K562 (cell line): ENCODE data around the gene VTA1. TPM values are rescaled to one million over a fixed set of nuclear protein-coding genes. Genes with fewer than 3 reads are reported as not detected.

Source experiments
- ATAC-seq: fragments of 200-7000 bp; cut with Tn5 transposase; 3 replicates; pipeline ENCODE4 v1.9.1; 2020; ENCODE audit warnings: moderate library complexity
- BruUV-seq: library from RNA; stranded (reverse); fragments of 400-500 nt; replicated peaks from 2 replicates; lab custom pipeline; 2021; lab: Mats Ljungman, UMichigan
- CTCF ChIA-PET: fragments of 300-600 bp; formaldehyde crosslinking; extraction: SDS; loops from one replicate; lab custom pipeline; 2021; ENCODE audit warnings: low intra/inter-chr PET ratio; lab: Yijun Ruan, JAX
- POLR2A ChIA-PET: fragments of 300-600, 350-650 bp; sonication (Branson Sonifier 250); formaldehyde crosslinking; extraction: SDS; loops from one replicate; lab custom pipeline; 2021; ENCODE audit warnings: antibody characterized with exemption, inconsistent platforms; lab: Yijun Ruan, JAX
- DNase-seq, 4 experiments: peaks; one replicate each; pipeline versions ENCODE4 v3.0.0 to v3.0.0-alpha.2; 2011 to 2018; ENCODE audit warnings: low spot score in 3 of 4, mixed read lengths in 3 of 4; ENCODE audit errors: extremely low read depth in 1 of 4
- FAIRE-seq: peaks from 2 replicates; lab custom pipeline; 2011; peaks lifted over from hg19 to GRCh38; lab: Jason Lieb, UNC
- H2AFZ ChIP-seq: 2 replicates; pipeline ENCODE4 v1.6.0; 2011; ENCODE audit warnings: low read depth, low read length, control low read depth, inconsistent platforms
- H3K27ac ChIP-seq: fragments of 200-600 bp; 3 replicates; pipeline ENCODE4 v1.8.0; 2011; ENCODE audit warnings: low read depth, mild to moderate bottlenecking, control low read depth, inconsistent platforms, low read length, moderate library complexity, mixed read lengths; ENCODE audit errors: extremely low read depth
- H3K27me3 ChIP-seq, 2 experiments: fragments of 300-600 bp in 1 of 2; 2 replicates in 1 of 2; 3 replicates in 1 of 2; pipeline versions ENCODE4 v1.6.0 to v1.8.0; 2011; ENCODE audit warnings: inconsistent platforms in 2 of 2, low read length in 2 of 2, mild to moderate bottlenecking in 1 of 2, mixed read lengths in 1 of 2, moderate library complexity in 1 of 2; ENCODE audit not compliant: control insufficient read depth in 2 of 2, insufficient read depth in 2 of 2
- H3K36me3 ChIP-seq: fragments of 300-600 bp; 3 replicates; pipeline ENCODE4 v1.8.0; 2011; ENCODE audit warnings: mild to moderate bottlenecking, low read length, inconsistent platforms; ENCODE audit not compliant: control insufficient read depth, insufficient read depth
- H3K4me1 ChIP-seq, 2 experiments: fragments of 200-600 bp in 1 of 2; replicated peaks in 1 of 2; 2 replicates in 1 of 2; 3 replicates in 1 of 2; pipeline versions ENCODE4 v1.5.1 to v1.8.0; 2011; ENCODE audit warnings: inconsistent platforms in 2 of 2, low read length in 2 of 2, mild to moderate bottlenecking in 1 of 2, mixed read lengths in 1 of 2, moderate library complexity in 1 of 2; ENCODE audit not compliant: control insufficient read depth in 2 of 2, insufficient read depth in 2 of 2
- H3K4me2 ChIP-seq: 2 replicates; pipeline ENCODE4 v1.6.1; 2011; ENCODE audit warnings: low read length, control low read depth, inconsistent platforms, mixed read lengths; ENCODE audit not compliant: insufficient read depth
- H3K4me3 ChIP-seq: fragments of 200-600 bp; sonication (generic), shearing (Covaris generic); 2 replicates; pipeline ENCODE4 v1.5.1; 2016; ENCODE audit warnings: control low read depth, inconsistent platforms
- H3K79me2 ChIP-seq: fragments of 200-600 bp; 3 replicates; pipeline ENCODE4 v1.8.0; 2011; ENCODE audit warnings: low read length, inconsistent platforms; ENCODE audit not compliant: control insufficient read depth, insufficient read depth
- H3K9ac ChIP-seq, 2 experiments: 2 replicates each; pipeline versions ENCODE4 v1.6.0 to v1.6.1; 2011; ENCODE audit warnings: low read depth in 2 of 2, low read length in 2 of 2, control low read depth in 1 of 2, inconsistent platforms in 1 of 2, mild to moderate bottlenecking in 1 of 2, mixed read lengths in 1 of 2; ENCODE audit not compliant: insufficient read depth in 1 of 2
- H3K9me1 ChIP-seq: one replicate; pipeline ENCODE4 v1.6.0; 2011; ENCODE audit warnings: inconsistent platforms, mild to moderate bottlenecking, low read length, moderate library complexity; ENCODE audit not compliant: control insufficient read depth, insufficient read depth
- H3K9me3 ChIP-seq: replicated peaks from 2 replicates; pipeline ENCODE4 v1.5.1; 2011; ENCODE audit warnings: low read depth, low read length, inconsistent platforms; ENCODE audit not compliant: control insufficient read depth, insufficient read depth
- H4K20me1 ChIP-seq: replicated peaks from 2 replicates; pipeline ENCODE4 v1.6.1; 2011; ENCODE audit warnings: low read length, inconsistent platforms, mixed read lengths; ENCODE audit not compliant: control insufficient read depth, insufficient read depth
- KLF6 ChIP-seq: fragments of 250-450 bp; sonication (Bioruptor Pico); IDR thresholded peaks from 2 replicates; pipeline ENCODE4 v1.4.0; 2020; ENCODE audit warnings: mild to moderate bottlenecking, moderate library complexity, borderline replicate concordance
- SRSF7 ChIP-seq: fragments of 200-400 bp; formaldehyde crosslinking; optimal IDR thresholded peaks from 2 replicates; pipeline ENCODE3; 2017; ENCODE audit warnings: mild to moderate bottlenecking, low read depth, low read length
- ZNF507 ChIP-seq: conservative IDR thresholded peaks from 2 replicates; pipeline ENCODE4 v1.6.1; 2017; ENCODE audit warnings: missing genetic modification characterization, missing compliant biosample characterization
- WGBS: fragments of 100-300 bp; shearing (Covaris generic); methylation state at CpG from one replicate; pipeline ENCODE4 v1.1.6; 2016; ENCODE audit warnings: low coverage, mixed read lengths; ENCODE audit not compliant: insufficient coverage; ENCODE audit errors: missing lambda C conversion rate; 5-methylcytosine and 5-hydroxymethylcytosine counted together
- in situ Hi-C: fragments of 300-500 bp; cut with MboI; formaldehyde crosslinking; loops from 4 replicates; pipeline ENCODE4 v1.15.0; 2018; ENCODE audit warnings: inconsistent platforms, mixed read lengths
- intact Hi-C: fragments of 100-400 bp; cut with micrococcal nuclease; formaldehyde crosslinking; loops from 2 replicates; pipeline ENCODE4 v1.14.2; 2022
- polyA plus RNA-seq, 8 experiments: library from polyadenylated mRNA; depleted of rRNA in 4 of 8; stranded (reverse) in 5 of 8; unstranded in 3 of 8; fragments of >200 nt; fragmentation: Nextera tagmentation in 2 of 8; fragmentation: Illumina TruSeq in 1 of 8; extraction: Ambion mirVana in 2 of 8; extraction: Trizol in 1 of 8; gene quantifications; 2 replicates each; pipeline versions ENCODE4 v1.2.1 to v1.2.3, GENCODE V29; 2011 to 2014; ENCODE audit warnings: inconsistent platforms in 1 of 8, missing spikeins in 1 of 8
- total RNA-seq, 7 experiments: library from RNA; depleted of rRNA in 6 of 7; stranded (reverse); fragments of >200 nt in 6 of 7; fragmentation: Illumina TruSeq in 2 of 7; extraction: Trizol in 2 of 7; gene quantifications; 2 replicates each; pipeline versions ENCODE4 v1.2.1 to v1.2.3, GENCODE V29; 2011 to 2021; ENCODE audit warnings: low replicate concordance in 1 of 7

Gene VTA1
- total and polyA plus RNA-seq, 9 of the 15 experiments (the other 6 are each of a cell fraction or from before 2014, with no cell fraction given): 47.8 to 182 (median 84.6) TPM

DNA sequence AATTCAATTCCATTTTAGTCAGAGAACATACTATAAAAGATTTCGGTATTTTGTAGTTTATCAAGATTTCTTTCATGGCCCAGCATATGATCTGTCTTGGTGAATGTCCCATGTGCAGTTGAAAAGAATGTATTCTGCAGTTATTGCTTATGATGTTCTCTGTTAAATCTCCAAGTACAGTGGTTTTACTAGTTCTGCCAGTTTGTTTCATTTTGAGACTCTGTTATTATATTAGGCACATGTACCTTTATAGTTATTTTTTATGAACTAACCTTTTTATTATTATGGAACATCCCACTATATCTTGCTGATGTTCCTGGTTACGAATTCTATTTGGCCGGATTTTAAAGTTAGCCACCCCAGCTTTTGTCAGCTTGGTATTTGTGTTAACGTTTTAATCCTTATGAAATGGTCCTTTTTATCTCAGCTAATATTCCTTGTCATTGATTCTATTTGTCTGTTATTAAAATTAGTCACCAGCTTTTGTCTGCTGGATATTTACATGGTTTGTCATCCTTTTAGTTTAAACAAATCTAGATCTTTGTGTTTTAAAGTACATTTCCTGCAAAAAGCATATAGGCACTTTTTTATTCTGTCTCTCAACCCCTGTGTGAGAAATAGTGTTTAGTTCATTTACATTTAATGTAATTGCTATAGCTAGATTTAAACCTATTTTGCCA, 48.9 kb downstream of the VTA1 start:
- FAIRE-seq (no peak), ATAC-seq (no peak), DNase-seq (no peak)
- peaks cover 2% of the 10 kb centered on the region; the same call in 1 of the 3 replicates for H3K79me2 ChIP-seq
- no peak overlapping the region for H3K4me2 ChIP-seq
- no peak overlapping the region for H3K27ac ChIP-seq
- no peaks in the 10 kb centered on the region for H3K9me1 ChIP-seq
- WGBS: 90% methylated on average over 4 of the region's 4 CpGs
- no peak overlapping the region for H3K9ac ChIP-seq
- BruUV-seq: no TSS peak
- H3K4me3 ChIP-seq: no peak overlapping the region
- H3K4me1 ChIP-seq: no peaks in the 10 kb centered on the region; a peak in 1 of 5 replicates
- H2AFZ ChIP-seq: no peak overlapping the region
- POLR2A ChIA-PET: interaction anchor here (0.7 kb wide), 1 partner anchor 18 kb away, joined by 3 read pairs; no protein-coding TSS in a partner anchor
- no peaks in the 10 kb centered on the region for H3K9me3 ChIP-seq
- intact Hi-C loops: no loop called here
- H3K27me3 ChIP-seq: no peaks in the 10 kb centered on the region
- peaks cover 29% of the 10 kb centered on the region for H3K36me3 ChIP-seq
- in situ Hi-C loops: no loop called here
- TF ChIP-seq SRSF7 (no peak), ZNF507 (tag) (0 out of 2 replicates have a peak, but pooled peaks have one; percentile 13)
- CTCF ChIA-PET: no interaction called here
- no peaks in the 10 kb centered on the region for H4K20me1 ChIP-seq

DNA sequence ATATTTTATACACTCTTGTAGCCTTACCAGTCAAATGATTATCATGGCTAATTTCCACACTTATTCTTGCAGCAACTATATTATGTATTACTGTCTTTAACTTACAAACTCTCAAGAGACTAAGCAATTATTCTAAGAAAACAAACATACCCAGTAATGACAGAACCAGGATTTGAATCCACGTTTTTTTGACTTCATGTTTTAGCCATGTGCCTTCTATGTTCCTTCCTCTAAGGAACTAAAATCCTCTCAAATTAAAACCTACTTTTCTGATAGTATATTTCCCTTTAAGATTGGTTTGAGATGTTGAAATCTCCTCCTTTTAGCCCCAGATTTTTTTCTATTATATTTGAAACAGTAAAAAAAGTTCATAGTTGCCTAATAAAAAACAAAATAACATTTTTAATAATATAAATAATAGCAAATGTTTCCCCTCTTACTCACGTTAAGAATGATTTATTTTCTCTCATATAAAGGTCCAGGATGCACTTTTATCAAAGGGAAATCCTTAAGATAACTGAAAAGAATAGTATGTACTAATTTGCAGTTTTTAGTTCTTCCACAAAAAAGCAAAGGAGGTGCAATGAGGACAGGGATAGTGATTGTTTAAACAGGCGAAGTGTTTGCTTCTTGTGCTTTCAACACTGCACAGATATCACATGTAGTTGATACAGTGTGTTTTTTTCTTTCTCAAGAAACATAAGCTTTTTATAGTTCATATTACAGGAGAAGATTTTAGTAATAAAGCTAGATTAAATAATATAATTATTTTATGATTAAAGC, 54.0 kb downstream of the VTA1 start:
- FAIRE-seq: no peak
- Histone ChIP-seq H3K4me2 (no peak overlapping the region), H2AFZ (no peak overlapping the region), H3K4me3 (no peak overlapping the region), H3K27me3 (no peaks in the 10 kb centered on the region), H4K20me1 (no peaks in the 10 kb centered on the region), H3K9ac (no peak overlapping the region), H3K9me3 (no peaks in the 10 kb centered on the region), H3K36me3 (peaks cover 61% of the 10 kb centered on the region), H3K27ac (no peak overlapping the region), H3K9me1 (no peaks in the 10 kb centered on the region), H3K79me2 (peaks cover 2% of the 10 kb centered on the region; the same call in 1 of the 3 replicates), H3K4me1 (no peaks in the 10 kb centered on the region; a peak in 1 of 5 replicates)
- ChIA-PET CTCF (no interaction called here), POLR2A (no interaction called here)
- no peak for DNase-seq
- ATAC-seq: no peak
- in situ Hi-C loops (no loop called here), intact Hi-C loops (no loop called here)
- TF ChIP-seq KLF6 (CRISPR knock-in tag): no peak
- 67% methylated on average over 3 of the region's 3 CpGs for WGBS
- no TSS peak for BruUV-seq
